Endothelial cell of umbilical vein (primary cell): ENCODE data around the gene DIAPH1. TPM values are rescaled to one million over a fixed set of nuclear protein-coding genes. Genes with fewer than 3 reads are reported as not detected.

Experiments used
- BruUV-seq: library from RNA; stranded (reverse); fragments of 400-500 nt; replicated peaks from 2 replicates; lab custom pipeline; 2021; lab: Mats Ljungman, UMichigan
- CTCF ChIA-PET: fragments of 300-600, 350-600 bp; sonication (Branson Sonifier 250); formaldehyde crosslinking; loops from one replicate; lab custom pipeline; 2021; ENCODE audit warnings: antibody characterized with exemption, inconsistent platforms; lab: Charles Lee
- POLR2A ChIA-PET: fragments of 300-600, 350-600 bp; sonication (Branson Sonifier 250); formaldehyde crosslinking; loops from one replicate; lab custom pipeline; 2021; ENCODE audit warnings: antibody characterized with exemption, inconsistent platforms; lab: Charles Lee
- DNase-seq: peaks from one replicate; pipeline ENCODE4 v3.0.0-alpha.2; 2011; ENCODE audit warnings: low read depth, low spot score
- FAIRE-seq: peaks from 2 replicates; lab custom pipeline; 2011; peaks lifted over from hg19 to GRCh38; lab: Jason Lieb, UNC
- H2AFZ ChIP-seq: 2 replicates; pipeline ENCODE4 v1.6.0; 2012; ENCODE audit warnings: low read depth, low read length, control low read depth, inconsistent platforms
- H3K27ac ChIP-seq: 2 replicates; pipeline ENCODE4 v1.5.1; 2011; ENCODE audit warnings: low read depth, mild to moderate bottlenecking, control low read depth, low read length, moderate library complexity; ENCODE audit not compliant: insufficient read depth
- H3K27me3 ChIP-seq, 2 experiments: 2 replicates each; pipeline versions ENCODE4 v1.6.0 to v1.6.1; 2011; ENCODE audit warnings: low read length in 2 of 2, mixed read lengths in 1 of 2; ENCODE audit not compliant: control insufficient read depth in 2 of 2, insufficient read depth in 2 of 2
- H3K36me3 ChIP-seq, 2 experiments: 2 replicates in 1 of 2; 3 replicates in 1 of 2; pipeline ENCODE4 v1.5.1; 2011; ENCODE audit warnings: low read length in 2 of 2, mild to moderate bottlenecking in 1 of 2, moderate library complexity in 1 of 2; ENCODE audit not compliant: control insufficient read depth in 2 of 2, insufficient read depth in 2 of 2; ENCODE audit errors: extremely low read depth in 1 of 2
- H3K4me1 ChIP-seq: 3 replicates; pipeline ENCODE4 v1.5.1; 2011; ENCODE audit warnings: mild to moderate bottlenecking, low read length; ENCODE audit not compliant: control insufficient read depth, insufficient read depth; ENCODE audit errors: extremely low read depth
- H3K4me2 ChIP-seq: 2 replicates; pipeline ENCODE4 v1.6.1; 2011; ENCODE audit warnings: low read length, control low read depth, mixed read lengths; ENCODE audit not compliant: insufficient read depth
- H3K4me3 ChIP-seq, 3 experiments: fragments of 200-600 bp in 1 of 3; sonication (generic), shearing (Covaris generic) in 1 of 3; replicated peaks in 1 of 3; 2 replicates each; pipeline ENCODE4 v1.5.1; 2011 to 2016; ENCODE audit warnings: control low read depth in 3 of 3, low read length in 3 of 3, mild to moderate bottlenecking in 2 of 3, inconsistent platforms in 1 of 3, low read depth in 1 of 3, moderate library complexity in 1 of 3; ENCODE audit not compliant: insufficient read depth in 1 of 3
- H3K79me2 ChIP-seq: 2 replicates; pipeline ENCODE4 v1.6.0; 2012; ENCODE audit warnings: low read length, inconsistent platforms; ENCODE audit not compliant: control insufficient read depth, insufficient read depth
- H3K9ac ChIP-seq: replicated peaks from 2 replicates; pipeline ENCODE3; 2011; ENCODE audit warnings: low read length, control low read depth; ENCODE audit not compliant: insufficient read depth; ENCODE audit errors: extremely low read depth
- H3K9me1 ChIP-seq: replicated peaks from 3 replicates; pipeline ENCODE4 v1.6.0; 2011; ENCODE audit warnings: mild to moderate bottlenecking, low read length; ENCODE audit not compliant: control insufficient read depth, insufficient read depth; ENCODE audit errors: extremely low read depth
- H3K9me3 ChIP-seq: replicated peaks from 2 replicates; pipeline ENCODE4 v1.5.1; 2012; ENCODE audit warnings: low read length, inconsistent platforms; ENCODE audit not compliant: control insufficient read depth, insufficient read depth
- H4K20me1 ChIP-seq: replicated peaks from 2 replicates; pipeline ENCODE3; 2011; ENCODE audit warnings: mild to moderate bottlenecking, low read length; ENCODE audit not compliant: control insufficient read depth, insufficient read depth; ENCODE audit errors: extremely low read depth
- GATA2 ChIP-seq: IDR thresholded peaks from 2 replicates; pipeline ENCODE4 v1.7.0; 2011; ENCODE audit warnings: low read depth, mild to moderate bottlenecking, moderate library complexity, mixed read lengths, low read length; ENCODE audit not compliant: insufficient read length, insufficient read depth
- JUN ChIP-seq: IDR thresholded peaks from 2 replicates; pipeline ENCODE4 v1.6.1; 2011; ENCODE audit warnings: borderline replicate concordance, low read depth; ENCODE audit not compliant: insufficient read length, insufficient read depth
- POLR2A ChIP-seq: IDR thresholded peaks from 2 replicates; pipeline ENCODE4 v1.6.1; 2012; ENCODE audit warnings: low read depth, mild to moderate bottlenecking, control low read depth, low read length
- dilution Hi-C: fragments of 300-500 bp; cut with MboI; formaldehyde crosslinking; loops from one replicate; pipeline ENCODE4 v1.15.0; 2019; ENCODE audit warnings: low sequenced_read_pairs; ENCODE audit not compliant: extremely low pct_ligation_motif_present
- intact Hi-C: fragments of 100-400 bp; cut with micrococcal nuclease; formaldehyde crosslinking; loops from one replicate; pipeline ENCODE4 v1.10.0; 2022
- polyA plus RNA-seq, 4 experiments: library from polyadenylated mRNA; depleted of rRNA in 3 of 4; stranded (reverse) in 3 of 4; unstranded in 1 of 4; fragments of >200 nt; gene quantifications; 2 replicates each; pipeline versions ENCODE4 v1.2.1 to v1.2.3, GENCODE V29; 2011 to 2012; ENCODE audit warnings: missing spikeins in 1 of 4
- total RNA-seq: library from RNA; stranded (reverse); gene quantifications from 2 replicates; pipeline ENCODE4 v1.2.3, GENCODE V29; 2021
- TF ChIP-seq, protein P1 (sequence below): IDR thresholded peaks from 2 replicates; pipeline ENCODE4 v1.6.1; 2011; ENCODE audit not compliant: insufficient read depth, insufficient read length

DIAPH1 gene
- total and polyA plus RNA-seq, 2 donors (not counting 3 experiments of a cell fraction or from before 2014, with no cell fraction given) = 68.6 to 105 TPM

GRCh38 chr5:141649056-141649688 lies 30.4 kb upstream of the DIAPH1 start:
- dilution Hi-C loops = no loop called here
- Histone ChIP-seq H3K27ac (no peak overlapping the region), H3K4me1 (peaks cover 9% of the 10 kb centered on the region), H3K9ac (no peak overlapping the region), H3K79me2 (no peaks in the 10 kb centered on the region), H3K36me3 (peaks cover 9 to 18% of the 10 kb centered on the region in 2 experiments), H3K9me3 (no peaks in the 10 kb centered on the region), H2AFZ (no peak overlapping the region), H3K4me3 (no peak overlapping the region), H3K4me2 (no peak overlapping the region), H3K27me3 (no peaks in the 10 kb centered on the region), H4K20me1 (no peaks in the 10 kb centered on the region), H3K9me1 (no peaks in the 10 kb centered on the region)
- CTCF ChIA-PET = interaction anchor here (0.8 to 2.9 kb wide), 3 partner anchors 30 to 57 kb away, joined by 3 to 12 read pairs (median 3); partner anchors contain the start of gene DIAPH1
- FAIRE-seq (no peak), DNase-seq (no peak)
- POLR2A ChIA-PET = no interaction called here
- intact Hi-C loops = no loop called here
- no peak for TF ChIP-seq JUN
- no TSS peak for BruUV-seq

- ChIA-PET POLR2A (no interaction called here), CTCF (interaction anchor here (1.6 to 2.9 kb wide), 2 partner anchors 10 to 56 kb away, joined by 4 to 12 read pairs; no protein-coding TSS in a partner anchor)
- H3K9ac ChIP-seq = no peak overlapping the region
- H3K36me3 ChIP-seq = peaks cover 0 to 15% of the 10 kb centered on the region in 2 experiments
- H3K4me2 ChIP-seq = no peak overlapping the region
- H3K27me3 ChIP-seq = no peaks in the 10 kb centered on the region
- H3K79me2 ChIP-seq = no peaks in the 10 kb centered on the region
- TF ChIP-seq JUN (no peak), POLR2A (no peak), GATA2 (no peak)
- TF ChIP-seq, protein P1, sequence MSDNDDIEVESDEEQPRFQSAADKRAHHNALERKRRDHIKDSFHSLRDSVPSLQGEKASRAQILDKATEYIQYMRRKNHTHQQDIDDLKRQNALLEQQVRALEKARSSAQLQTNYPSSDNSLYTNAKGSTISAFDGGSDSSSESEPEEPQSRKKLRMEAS = no peak
- no peak overlapping the region for H2AFZ ChIP-seq
- intact Hi-C loops = no loop called here
- H3K4me3 ChIP-seq = no peak overlapping the region
- dilution Hi-C loops = no loop called here
- no peak for FAIRE-seq
- H3K27ac ChIP-seq = no peak overlapping the region
- no peaks in the 10 kb centered on the region for H3K9me1 ChIP-seq
- H4K20me1 ChIP-seq = no peaks in the 10 kb centered on the region
- BruUV-seq = no TSS peak
- no peak for DNase-seq
- H3K9me3 ChIP-seq = no peaks in the 10 kb centered on the region
- peaks cover 9% of the 10 kb centered on the region for H3K4me1 ChIP-seq
Measured at GRCh38 chr5:141647851-141648250, 29.1 kb upstream of the DIAPH1 start.
